Measurements from ENCODE around the gene TGFB1I1. TPM values are rescaled to one million over a fixed set of nuclear protein-coding genes. Genes with fewer than 3 reads are reported as not detected.

TGFB1I1 gene
- total and polyA plus RNA-seq, 2 donors (not counting 3 experiments of a cell fraction or from before 2014, with no cell fraction given): 73.7 to 115 TPM

DNA sequence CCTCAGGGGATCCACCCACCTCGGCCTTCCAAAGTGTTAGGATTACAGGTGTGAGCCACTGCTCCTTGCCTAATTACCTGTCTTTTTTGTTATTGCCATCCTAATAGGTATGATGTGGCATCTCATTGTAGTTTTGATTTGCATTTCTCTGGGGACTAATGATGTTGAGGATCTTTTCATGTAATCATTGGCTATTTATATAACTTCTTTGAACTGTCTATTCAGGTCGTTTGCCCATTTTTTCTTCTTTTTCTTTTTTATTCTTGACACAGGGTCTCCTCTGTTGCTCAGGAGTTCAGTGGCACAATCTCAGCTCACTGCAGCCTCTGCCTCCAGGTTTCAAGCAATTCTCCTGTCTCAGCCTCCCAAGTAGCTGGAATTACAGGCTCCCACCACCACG is 1.3 kb upstream of the TGFB1I1 start:
- H3K27me3 ChIP-seq (ENCODE audit: control insufficient read depth in 2 of 2, insufficient read depth in 2 of 2, low read length in 2 of 2): no peaks in the 10 kb centered on the region
- CTCF ChIA-PET: interaction anchor here (3.5 kb wide), 1 partner anchor 11 kb away, joined by 53 read pairs; the partner anchor contains the start of gene ARMC5
- no peak for DNase-seq (ENCODE audit: low read depth, low spot score)
- H3K4me3 ChIP-seq (replicated peaks in 1 of 3; ENCODE audit: insufficient read depth in 1 of 3, low read depth in 1 of 3, low read length in 3 of 3): no peak overlapping the region
- FAIRE-seq: no peak
- peaks cover 19 to 20% of the 10 kb centered on the region in 2 experiments for H3K36me3 ChIP-seq (ENCODE audit: control insufficient read depth in 2 of 2, extremely low read depth in 1 of 2, insufficient read depth in 2 of 2, low read length in 2 of 2)
- peaks cover 31% of the 10 kb centered on the region for H3K79me2 ChIP-seq (ENCODE audit: control insufficient read depth, insufficient read depth, low read length)
- peaks cover 14% of the 10 kb centered on the region for H3K4me1 ChIP-seq (ENCODE audit: control insufficient read depth, extremely low read depth, insufficient read depth, low read length)
- H2AFZ ChIP-seq (ENCODE audit: low read depth, low read length): no peak overlapping the region
- no TSS peak for BruUV-seq (replicated peaks)
- POLR2A ChIA-PET: no interaction called here
- no peak overlapping the region for H3K27ac ChIP-seq (ENCODE audit: insufficient read depth, low read depth, low read length)
- H4K20me1 ChIP-seq (replicated peaks; ENCODE audit: control insufficient read depth, extremely low read depth, insufficient read depth, low read length): no peaks in the 10 kb centered on the region
- H3K4me2 ChIP-seq (ENCODE audit: insufficient read depth, low read length): no peak overlapping the region
- dilution Hi-C loops (cut with MboI; ENCODE audit: extremely low pct_ligation_motif_present, low sequenced_read_pairs) (no loop called here), intact Hi-C loops (cut with micrococcal nuclease) (loop anchor here (5.0 kb wide), 2 partner anchors 242 to 397 kb away; a partner anchor contains a TSS)
- TF ChIP-seq MAX (IDR thresholded peaks at IDR 0.05; ENCODE audit: insufficient read depth, insufficient read length) (no peak), JUN (IDR thresholded peaks at IDR 0.05; ENCODE audit: borderline replicate concordance, insufficient read depth, insufficient read length, low read depth) (no peak), FOS (IDR thresholded peaks at IDR 0.05; ENCODE audit: borderline replicate concordance, insufficient read depth, low read length) (no peak), EZH2 (IDR thresholded peaks at IDR 0.05; ENCODE audit: borderline replicate concordance, low read depth, low read length, severe bottlenecking) (no peak), POLR2A (IDR thresholded peaks at IDR 0.05; ENCODE audit: low read depth, low read length) (no peak), POLR2AphosphoS5 (IDR thresholded peaks at IDR 0.05; ENCODE audit: insufficient read depth, low read depth, low read length) (no peak), MYC (IDR thresholded peaks at IDR 0.05; ENCODE audit: low read depth, low read length) (no peak), GATA2 (IDR thresholded peaks at IDR 0.05; ENCODE audit: insufficient read depth, insufficient read length, low read depth, low read length) (no peak)
- TF ChIP-seq, protein P1, sequence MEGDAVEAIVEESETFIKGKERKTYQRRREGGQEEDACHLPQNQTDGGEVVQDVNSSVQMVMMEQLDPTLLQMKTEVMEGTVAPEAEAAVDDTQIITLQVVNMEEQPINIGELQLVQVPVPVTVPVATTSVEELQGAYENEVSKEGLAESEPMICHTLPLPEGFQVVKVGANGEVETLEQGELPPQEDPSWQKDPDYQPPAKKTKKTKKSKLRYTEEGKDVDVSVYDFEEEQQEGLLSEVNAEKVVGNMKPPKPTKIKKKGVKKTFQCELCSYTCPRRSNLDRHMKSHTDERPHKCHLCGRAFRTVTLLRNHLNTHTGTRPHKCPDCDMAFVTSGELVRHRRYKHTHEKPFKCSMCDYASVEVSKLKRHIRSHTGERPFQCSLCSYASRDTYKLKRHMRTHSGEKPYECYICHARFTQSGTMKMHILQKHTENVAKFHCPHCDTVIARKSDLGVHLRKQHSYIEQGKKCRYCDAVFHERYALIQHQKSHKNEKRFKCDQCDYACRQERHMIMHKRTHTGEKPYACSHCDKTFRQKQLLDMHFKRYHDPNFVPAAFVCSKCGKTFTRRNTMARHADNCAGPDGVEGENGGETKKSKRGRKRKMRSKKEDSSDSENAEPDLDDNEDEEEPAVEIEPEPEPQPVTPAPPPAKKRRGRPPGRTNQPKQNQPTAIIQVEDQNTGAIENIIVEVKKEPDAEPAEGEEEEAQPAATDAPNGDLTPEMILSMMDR (IDR thresholded peaks at IDR 0.05; ENCODE audit: extremely low read depth in 1 of 2, insufficient read depth in 1 of 2, low read depth in 1 of 2, low read length in 2 of 2): no peak
- no peaks in the 10 kb centered on the region for H3K9me3 ChIP-seq (replicated peaks; ENCODE audit: control insufficient read depth, insufficient read depth, low read length)
- H3K9ac ChIP-seq (replicated peaks; ENCODE audit: extremely low read depth, insufficient read depth, low read length): no peak overlapping the region
- H3K9me1 ChIP-seq (replicated peaks; ENCODE audit: control insufficient read depth, extremely low read depth, insufficient read depth, low read length): no peaks in the 10 kb centered on the region
